Measurements from ENCODE around the gene TIAM2.

The TIAM2 gene

DNA sequence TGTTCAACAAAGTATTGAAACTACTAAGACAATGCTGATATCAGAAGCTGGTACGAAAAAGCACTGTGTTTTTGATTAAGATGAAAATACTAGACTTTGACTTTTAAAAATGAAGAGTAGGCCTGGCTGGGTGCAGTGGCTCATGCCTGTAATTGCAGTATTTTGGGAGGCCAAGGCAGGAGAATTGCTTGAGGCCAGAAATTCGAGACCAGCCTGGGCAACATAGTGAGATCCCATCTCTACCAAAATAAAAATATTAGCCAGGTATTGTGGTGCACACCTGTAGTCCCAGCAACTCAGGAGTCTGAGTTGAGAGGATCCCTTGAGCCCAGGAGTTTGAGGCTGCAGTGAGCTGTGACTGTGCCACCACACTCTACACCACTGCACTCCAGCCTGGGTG, 43.4 kb downstream of the TIAM2 start:
- no peak for DNase-seq (ENCODE audit: low read depth in 1 of 2, low spot score in 1 of 2)
- no peaks in the 10 kb centered on the region for H3K27me3 ChIP-seq (ENCODE audit: insufficient read depth, poor library complexity, severe bottlenecking)
- no peak overlapping the region for H3K27ac ChIP-seq (replicated peaks)
- H3K4me3 ChIP-seq (replicated peaks; ENCODE audit: insufficient read depth, low read length) = no peak overlapping the region
- TF ChIP-seq, protein P1, sequence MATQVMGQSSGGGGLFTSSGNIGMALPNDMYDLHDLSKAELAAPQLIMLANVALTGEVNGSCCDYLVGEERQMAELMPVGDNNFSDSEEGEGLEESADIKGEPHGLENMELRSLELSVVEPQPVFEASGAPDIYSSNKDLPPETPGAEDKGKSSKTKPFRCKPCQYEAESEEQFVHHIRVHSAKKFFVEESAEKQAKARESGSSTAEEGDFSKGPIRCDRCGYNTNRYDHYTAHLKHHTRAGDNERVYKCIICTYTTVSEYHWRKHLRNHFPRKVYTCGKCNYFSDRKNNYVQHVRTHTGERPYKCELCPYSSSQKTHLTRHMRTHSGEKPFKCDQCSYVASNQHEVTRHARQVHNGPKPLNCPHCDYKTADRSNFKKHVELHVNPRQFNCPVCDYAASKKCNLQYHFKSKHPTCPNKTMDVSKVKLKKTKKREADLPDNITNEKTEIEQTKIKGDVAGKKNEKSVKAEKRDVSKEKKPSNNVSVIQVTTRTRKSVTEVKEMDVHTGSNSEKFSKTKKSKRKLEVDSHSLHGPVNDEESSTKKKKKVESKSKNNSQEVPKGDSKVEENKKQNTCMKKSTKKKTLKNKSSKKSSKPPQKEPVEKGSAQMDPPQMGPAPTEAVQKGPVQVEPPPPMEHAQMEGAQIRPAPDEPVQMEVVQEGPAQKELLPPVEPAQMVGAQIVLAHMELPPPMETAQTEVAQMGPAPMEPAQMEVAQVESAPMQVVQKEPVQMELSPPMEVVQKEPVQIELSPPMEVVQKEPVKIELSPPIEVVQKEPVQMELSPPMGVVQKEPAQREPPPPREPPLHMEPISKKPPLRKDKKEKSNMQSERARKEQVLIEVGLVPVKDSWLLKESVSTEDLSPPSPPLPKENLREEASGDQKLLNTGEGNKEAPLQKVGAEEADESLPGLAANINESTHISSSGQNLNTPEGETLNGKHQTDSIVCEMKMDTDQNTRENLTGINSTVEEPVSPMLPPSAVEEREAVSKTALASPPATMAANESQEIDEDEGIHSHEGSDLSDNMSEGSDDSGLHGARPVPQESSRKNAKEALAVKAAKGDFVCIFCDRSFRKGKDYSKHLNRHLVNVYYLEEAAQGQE (IDR thresholded peaks at IDR 0.05; ENCODE audit: insufficient replicate concordance, low read depth) = no peak
- TF ChIP-seq POLR2AphosphoS5 (IDR thresholded peaks at IDR 0.05; ENCODE audit: low read depth) (no peak), CTCF (IDR thresholded peaks at IDR 0.05; ENCODE audit: insufficient read depth, low read length) (no peak), SPI1 (IDR thresholded peaks at IDR 0.05; ENCODE audit: borderline replicate concordance, low read depth) (no peak), GABPA (IDR thresholded peaks at IDR 0.05; ENCODE audit: low read depth) (no peak)

DNA sequence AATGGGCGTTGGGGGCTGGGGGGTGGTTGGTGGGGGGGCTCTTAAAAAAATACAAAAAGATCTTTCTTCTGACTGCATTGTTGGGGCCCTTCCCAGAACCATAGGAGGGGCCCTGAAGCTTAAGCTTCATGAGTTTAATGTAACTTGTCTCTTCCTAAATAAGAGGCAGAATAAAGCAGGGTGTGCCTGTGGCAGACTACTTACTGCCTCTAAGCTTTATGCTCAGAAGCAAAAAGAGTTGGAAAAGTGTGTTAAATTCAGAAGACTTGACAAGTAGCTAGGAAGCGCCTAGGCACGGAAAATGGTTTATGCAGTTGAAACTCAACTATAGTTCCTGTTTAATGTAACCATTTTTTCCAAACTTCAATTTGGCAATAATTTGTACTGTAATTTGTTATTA, 44.5 kb downstream of the TIAM2 start:
- H3K4me3 ChIP-seq (replicated peaks; ENCODE audit: insufficient read depth, low read length) = no peak overlapping the region
- no peak for TF ChIP-seq POLR2AphosphoS5 (IDR thresholded peaks at IDR 0.05; ENCODE audit: low read depth)
- no peak for TF ChIP-seq CTCF (IDR thresholded peaks at IDR 0.05; ENCODE audit: insufficient read depth, low read length)
- TF ChIP-seq GABPA (IDR thresholded peaks at IDR 0.05; ENCODE audit: low read depth) = no peak
- no peak for TF ChIP-seq SPI1 (IDR thresholded peaks at IDR 0.05; ENCODE audit: borderline replicate concordance, low read depth)
- TF ChIP-seq, protein P1 (IDR thresholded peaks at IDR 0.05; ENCODE audit: insufficient replicate concordance, low read depth) = no peak
- no peak for DNase-seq (ENCODE audit: low read depth in 1 of 2, low spot score in 1 of 2)
- no peak overlapping the region for H3K27ac ChIP-seq (replicated peaks)
- no peaks in the 10 kb centered on the region for H3K27me3 ChIP-seq (ENCODE audit: insufficient read depth, poor library complexity, severe bottlenecking)

- TF ChIP-seq SPI1 (IDR thresholded peaks at IDR 0.05; ENCODE audit: borderline replicate concordance, low read depth) = no peak
- no peak for TF ChIP-seq GABPA (IDR thresholded peaks at IDR 0.05; ENCODE audit: low read depth)
- no peak for TF ChIP-seq CTCF (IDR thresholded peaks at IDR 0.05; ENCODE audit: insufficient read depth, low read length)
- TF ChIP-seq POLR2AphosphoS5 (IDR thresholded peaks at IDR 0.05; ENCODE audit: low read depth) = no peak
- TF ChIP-seq, protein P1 (IDR thresholded peaks at IDR 0.05; ENCODE audit: insufficient replicate concordance, low read depth) = no peak
- DNase-seq (ENCODE audit: low read depth in 1 of 2, low spot score in 1 of 2) = no peak
- Histone ChIP-seq H3K27me3 (ENCODE audit: insufficient read depth, poor library complexity, severe bottlenecking) (no peaks in the 10 kb centered on the region), H3K27ac (replicated peaks) (no peak overlapping the region), H3K4me3 (replicated peaks; ENCODE audit: insufficient read depth, low read length) (no peak overlapping the region)
Observed at GRCh38 chr6:155040154-155040553, 45.0 kb downstream of the TIAM2 start.
